ENCODE data around the gene SCART1.

GRCh38 chr10:133487085-133487484, 33.3 kb downstream of the SCART1 start:
- TF ChIP-seq CTCF (conservative IDR thresholded peaks at IDR 0.05 in 1 of 2, IDR thresholded peaks at IDR 0.05 in 1 of 2; ENCODE audit: low read depth in 1 of 2, low read length in 2 of 2) (no peak), EZH2 (IDR thresholded peaks at IDR 0.05; ENCODE audit: low read length, missing control alignments) (no peak)

Data from fibroblast of lung (primary cell).